Loucy (cell line): Measurements from ENCODE around the gene BCAS3.

Experiments
- CTCF ChIP-seq: fragments of 200-600 bp; sonication (generic); conservative IDR thresholded peaks from 2 replicates; pipeline ENCODE4 v1.5.1; 2014; ENCODE audit warnings: mild to moderate bottlenecking, antibody characterized with exemption, low read length
- EZH2phosphoT487 ChIP-seq: fragments of 200-600 bp; IDR thresholded peaks from 2 replicates; pipeline ENCODE4 v1.6.1; 2018; ENCODE audit warnings: antibody characterized with exemption, mild to moderate bottlenecking, moderate library complexity, borderline replicate concordance

GRCh38 chr17:61255647-61256046 lies 578.0 kb downstream of the BCAS3 start:
- TF ChIP-seq CTCF (no peak), EZH2phosphoT487 (no peak)
